Measurements from ENCODE around the gene ELMO1.
A peak's percentile ranks its signal among the peaks of the same experiment; 100 is the strongest.
"Not testable (repeated sequence)": the region's sequence is repeated elsewhere in the genome, so short reads cannot be mapped to it uniquely, and the experiment has no call there.

Gene ELMO1

GRCh38 chr7:37160656-37161055 is 288.0 kb downstream of the ELMO1 start:
- no peak for DNase-seq

GRCh38 chr7:37153376-37153775 is 295.3 kb downstream of the ELMO1 start:
- no peak for DNase-seq

GRCh38 chr7:37151741-37152413 is 296.8 kb downstream of the ELMO1 start:
- no peak for DNase-seq

GRCh38 chr7:37150856-37151255 is 297.8 kb downstream of the ELMO1 start:
- DNase-seq, result no peak

GRCh38 chr7:37150180-37150579 is 298.5 kb downstream of the ELMO1 start:
- no peak for DNase-seq

GRCh38 chr7:37149773-37150124 is 298.9 kb downstream of the ELMO1 start:
- no peak for DNase-seq

- DNase-seq, result peak in 1 of 2 experiments; percentile 62
Observed at GRCh38 chr7:37149051-37149772, 299.5 kb downstream of the ELMO1 start.

GRCh38 chr7:37145682-37146081 is 303.0 kb downstream of the ELMO1 start:
- no peak for DNase-seq

GRCh38 chr7:37144423-37144822 is 304.2 kb downstream of the ELMO1 start:
- no peak for DNase-seq

GRCh38 chr7:37142958-37143357 is 305.7 kb downstream of the ELMO1 start:
- DNase-seq, result no peak

GRCh38 chr7:37141742-37142141 is 306.9 kb downstream of the ELMO1 start:
- DNase-seq, result no peak

GRCh38 chr7:37133902-37134301 is 314.8 kb downstream of the ELMO1 start:
- DNase-seq, result not testable (repeated sequence)

GRCh38 chr7:37131855-37132254 is 316.8 kb downstream of the ELMO1 start:
- DNase-seq, result no peak

- no peak for DNase-seq
Observed at GRCh38 chr7:37129035-37129425, 319.6 kb downstream of the ELMO1 start.

GRCh38 chr7:37128327-37129034 is 320.2 kb downstream of the ELMO1 start:
- DNase-seq, result no peak

- no peak for DNase-seq
Observed at GRCh38 chr7:37119296-37119860, 329.3 kb downstream of the ELMO1 start.

GRCh38 chr7:37118004-37118403 is 330.7 kb downstream of the ELMO1 start:
- no peak for DNase-seq

- DNase-seq, result no peak
Observed at GRCh38 chr7:37117292-37117691, 331.4 kb downstream of the ELMO1 start.

GRCh38 chr7:37116093-37116701 is 332.5 kb downstream of the ELMO1 start:
- DNase-seq, result no peak

GRCh38 chr7:37113661-37114355 is 334.9 kb downstream of the ELMO1 start:
- DNase-seq, result no peak

- no peak for DNase-seq
Observed at GRCh38 chr7:37112876-37113275, 335.8 kb downstream of the ELMO1 start.

- DNase-seq, result no peak
Observed at GRCh38 chr7:37112218-37112617, 336.4 kb downstream of the ELMO1 start.

- no peak for DNase-seq
Observed at GRCh38 chr7:37111459-37111858, 337.2 kb downstream of the ELMO1 start.

All from NCI-H446 (cell line).